GM11168 (cell line): Measurements from ENCODE around the gene FOXN3.
"Not testable (repeated sequence)": the region's sequence is repeated elsewhere in the genome, so short reads cannot be mapped to it uniquely, and the experiment has no call there.

ENCODE experiments used
- in situ Hi-C: fragments of 300-500 bp; cut with MboI; formaldehyde crosslinking; loops from one replicate; pipeline ENCODE4 v1.12.0; 2022; ENCODE audit warnings: low sequenced_read_pairs; ENCODE audit not compliant: unreplicated experiment

FOXN3 gene

GRCh38 chr14:89317051-89317691, 99.9 kb downstream of the FOXN3 start:
- in situ Hi-C loops = no loop called here

- in situ Hi-C loops = no loop called here
These were observed 101.3 kb downstream of the FOXN3 start for GRCh38 chr14:89315493-89316470.

GRCh38 chr14:89314274-89314673, 102.8 kb downstream of the FOXN3 start:
- in situ Hi-C loops = no loop called here

- in situ Hi-C loops = no loop called here
These were observed 104.1 kb downstream of the FOXN3 start for GRCh38 chr14:89312932-89313331.

GRCh38 chr14:89310211-89310610, 106.8 kb downstream of the FOXN3 start:
- in situ Hi-C loops = no loop called here

GRCh38 chr14:89309670-89310177, 107.3 kb downstream of the FOXN3 start:
- in situ Hi-C loops = no loop called here

GRCh38 chr14:89308232-89308959, 108.6 kb downstream of the FOXN3 start:
- in situ Hi-C loops = no loop called here

GRCh38 chr14:89307409-89307808, 109.6 kb downstream of the FOXN3 start:
- in situ Hi-C loops = no loop called here

- in situ Hi-C loops = no loop called here
These were observed 111.9 kb downstream of the FOXN3 start for GRCh38 chr14:89304972-89305703.

GRCh38 chr14:89304561-89304960, 112.5 kb downstream of the FOXN3 start:
- in situ Hi-C loops = no loop called here

GRCh38 chr14:89303456-89304435, 113.3 kb downstream of the FOXN3 start:
- in situ Hi-C loops = no loop called here

GRCh38 chr14:89302396-89302950, 114.6 kb downstream of the FOXN3 start:
- in situ Hi-C loops = no loop called here

GRCh38 chr14:89299587-89299986, 117.4 kb downstream of the FOXN3 start:
- in situ Hi-C loops = no loop called here

- in situ Hi-C loops = no loop called here
These were observed 118.8 kb downstream of the FOXN3 start for GRCh38 chr14:89298056-89298834.

- in situ Hi-C loops = no loop called here
These were observed 120.7 kb downstream of the FOXN3 start for GRCh38 chr14:89296281-89296745.

- in situ Hi-C loops = no loop called here
These were observed 122.2 kb downstream of the FOXN3 start for GRCh38 chr14:89294872-89295271.

- in situ Hi-C loops = not testable (repeated sequence)
These were observed 122.6 kb downstream of the FOXN3 start for GRCh38 chr14:89294469-89294868.

GRCh38 chr14:89294060-89294459, 123.0 kb downstream of the FOXN3 start:
- in situ Hi-C loops = no loop called here
